ENCODE data around the gene CARD11.
A peak's percentile ranks its signal among the peaks of the same experiment; 100 is the strongest.

The CARD11 gene

GRCh38 chr7:3043544-3044371 lies at the start of gene CARD11:
Gene CARD11 (minus strand): TSS chr7:3043867. CDS start chr7:2958506, 85,361 bp downstream.
- peak in 2 of 3 experiments; percentile 22 to 58 for DNase-seq (ENCODE audit: low read depth in 3 of 3)

GRCh38 chr7:3092468-3092867 lies 48.8 kb upstream of the CARD11 start:
- peak; percentile 40 to 69 (median 43) for DNase-seq (ENCODE audit: low read depth in 3 of 3)

GRCh38 chr7:3091631-3092030 lies 48.0 kb upstream of the CARD11 start:
- no peak for DNase-seq (ENCODE audit: low read depth in 3 of 3)

GRCh38 chr7:3089493-3089892 lies 45.8 kb upstream of the CARD11 start:
- DNase-seq (ENCODE audit: low read depth in 3 of 3): no peak

GRCh38 chr7:3087243-3087755 lies 43.6 kb upstream of the CARD11 start:
- no peak for DNase-seq (ENCODE audit: low read depth in 3 of 3)

DNA sequence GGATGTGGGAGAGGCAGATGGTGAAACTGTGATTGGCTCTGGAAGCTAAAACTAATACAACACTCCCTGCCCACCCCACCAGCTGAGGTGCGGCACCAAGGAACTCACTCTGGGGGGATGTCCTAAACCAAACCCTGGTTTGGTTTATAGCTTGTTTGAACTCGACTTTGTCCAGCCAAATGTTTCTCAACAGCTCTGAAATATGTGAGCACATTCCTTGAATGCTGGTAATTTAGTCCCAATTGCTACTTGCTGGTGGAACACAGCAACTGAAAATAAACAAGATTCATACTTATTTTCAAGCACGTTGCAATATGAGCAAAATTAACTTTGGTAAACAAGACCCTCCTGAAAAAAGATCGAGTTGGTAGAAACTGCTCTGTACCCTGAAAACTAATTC lies 39.7 kb upstream of the CARD11 start:
- DNase-seq (ENCODE audit: low read depth in 3 of 3): no peak

DNA sequence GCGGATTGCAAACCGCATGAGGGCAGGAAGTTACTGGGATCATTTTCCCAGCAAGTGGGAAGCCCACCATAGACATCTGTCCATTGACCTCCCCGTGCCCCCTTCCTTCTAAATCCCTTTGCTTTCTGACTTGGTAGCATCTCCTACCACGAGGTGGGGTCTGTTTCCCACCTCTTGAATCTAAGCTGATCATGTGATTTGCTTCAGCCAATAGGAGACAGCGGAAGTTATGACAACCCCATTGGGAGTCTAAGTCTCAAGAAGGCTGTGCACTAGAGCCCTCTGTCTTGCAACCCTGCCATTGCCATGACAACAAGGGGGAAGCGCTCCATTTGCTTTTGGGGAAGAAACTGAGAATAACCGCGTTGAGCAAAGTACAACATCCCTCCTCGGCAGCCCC lies 39.2 kb upstream of the CARD11 start:
- no peak for DNase-seq (ENCODE audit: low read depth in 3 of 3)

DNA sequence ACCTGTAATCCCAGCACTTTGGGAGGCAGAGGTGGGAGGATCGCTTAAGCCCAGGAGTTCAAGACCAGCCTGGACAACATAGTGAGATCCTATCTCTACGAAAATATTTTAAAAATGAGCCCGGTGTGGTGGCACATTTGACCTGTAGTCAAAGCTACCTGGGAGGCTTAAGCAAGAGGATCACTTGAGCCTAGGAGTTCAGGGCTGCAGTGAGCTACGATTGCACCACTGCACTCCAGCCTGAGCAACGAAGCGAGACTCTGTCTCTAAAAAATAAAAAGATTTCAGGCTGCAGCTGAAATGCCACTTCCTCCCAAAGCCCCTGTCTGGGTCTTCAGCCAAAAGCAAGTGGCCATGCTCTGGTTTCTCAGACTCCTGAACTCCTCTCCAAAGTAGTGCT lies 38.7 kb upstream of the CARD11 start:
- DNase-seq (ENCODE audit: low read depth in 3 of 3): no peak

DNA sequence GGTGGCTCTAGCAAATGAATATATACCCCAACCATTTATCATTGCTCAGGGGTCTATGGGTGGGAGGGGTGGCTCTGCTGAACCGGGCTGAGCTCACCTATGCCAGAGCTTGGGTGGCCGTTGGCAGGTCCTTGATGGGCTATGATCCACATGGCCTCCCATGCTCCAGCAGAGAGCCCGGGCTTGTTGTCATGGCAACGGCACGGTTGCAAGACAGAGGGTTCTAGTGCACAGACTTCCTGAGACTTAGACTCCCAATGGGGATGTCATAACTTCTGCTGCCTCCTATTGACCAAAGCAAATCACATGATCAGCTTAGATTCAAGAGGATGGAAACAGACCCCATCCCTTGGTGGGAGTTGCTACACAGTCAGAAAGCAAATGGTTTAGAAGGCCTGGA lies 36.4 kb upstream of the CARD11 start:
- DNase-seq (ENCODE audit: low read depth in 3 of 3): no peak

GRCh38 chr7:3078514-3078913 lies 34.8 kb upstream of the CARD11 start:
- no peak for DNase-seq (ENCODE audit: low read depth in 3 of 3)

DNA sequence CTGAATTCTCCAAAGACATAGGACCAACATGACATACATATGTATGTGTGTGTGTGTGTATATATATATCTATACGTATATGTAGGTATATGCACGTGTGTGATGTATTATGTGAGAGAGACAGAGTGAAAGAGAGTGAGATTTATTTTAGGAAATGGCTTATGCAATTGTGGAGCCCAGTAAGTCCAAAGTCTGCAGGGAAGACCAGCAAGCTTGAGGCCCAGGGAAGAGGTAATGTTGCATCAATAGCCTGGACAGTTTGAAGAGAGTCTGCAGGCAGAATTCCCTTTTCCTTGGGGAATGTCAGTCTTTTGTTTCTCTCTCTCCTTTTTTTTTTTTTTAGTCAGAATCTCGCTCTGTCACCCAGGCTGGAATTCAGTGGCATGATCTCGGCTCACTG lies 33.0 kb upstream of the CARD11 start:
- no peak for DNase-seq (ENCODE audit: low read depth in 3 of 3)

GRCh38 chr7:3076163-3076562 lies 32.5 kb upstream of the CARD11 start:
- no peak for DNase-seq (ENCODE audit: low read depth in 3 of 3)

DNA sequence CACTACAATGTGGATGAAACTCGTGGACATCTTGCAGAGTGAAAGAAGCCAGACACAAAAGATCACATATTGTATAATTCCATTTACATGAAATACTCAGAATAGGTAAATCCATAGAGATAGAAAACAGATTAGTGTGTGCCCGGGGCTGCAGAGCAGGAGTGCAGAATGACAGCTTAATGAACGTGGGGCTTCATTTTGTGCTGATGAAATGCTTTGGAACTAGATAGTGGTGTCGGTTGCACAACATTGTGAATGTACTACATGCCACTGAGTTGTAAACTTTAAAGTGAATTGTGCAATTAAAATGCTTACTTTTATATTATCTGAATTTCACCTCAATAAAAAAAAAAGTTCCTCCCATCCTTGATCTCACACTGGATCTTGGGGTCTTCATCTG lies 31.8 kb upstream of the CARD11 start:
- no peak for DNase-seq (ENCODE audit: low read depth in 3 of 3)

GRCh38 chr7:3074459-3074821 lies 30.8 kb upstream of the CARD11 start:
- no peak for DNase-seq (ENCODE audit: low read depth in 3 of 3)

DNA sequence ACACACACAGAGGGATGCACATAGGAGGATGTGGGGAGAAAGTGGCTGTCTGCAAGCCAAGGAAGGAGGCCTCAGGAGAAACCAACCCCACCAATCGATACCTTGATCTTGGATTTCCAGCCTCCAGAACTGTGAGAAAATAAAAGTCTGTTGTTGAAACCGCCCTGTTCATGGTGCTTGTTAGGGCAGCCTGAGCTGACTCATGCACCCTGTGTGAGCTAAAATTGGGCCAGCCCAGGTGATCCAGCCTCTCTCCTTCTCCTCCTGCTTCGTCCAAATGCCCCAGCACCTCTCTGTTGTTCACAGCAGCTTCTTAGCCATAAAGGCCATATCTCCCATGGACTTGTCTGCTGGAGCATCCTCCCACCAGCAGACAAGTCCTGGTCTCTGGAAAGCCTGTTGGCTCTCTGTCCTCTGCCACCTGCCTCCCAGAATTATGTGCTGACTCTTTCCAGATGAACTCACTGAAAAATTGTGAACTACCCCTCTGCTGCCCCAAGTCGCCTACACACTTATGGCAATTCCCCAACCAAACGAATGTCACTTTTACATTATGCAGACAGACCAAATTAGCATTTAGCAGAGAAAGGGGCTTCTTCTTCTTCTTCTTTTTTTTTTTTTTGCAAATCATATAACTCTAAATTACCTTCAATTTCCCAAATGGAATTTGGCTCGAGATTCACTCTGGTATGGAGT lies 30.2 kb upstream of the CARD11 start:
- no peak for DNase-seq (ENCODE audit: low read depth in 3 of 3)

DNA sequence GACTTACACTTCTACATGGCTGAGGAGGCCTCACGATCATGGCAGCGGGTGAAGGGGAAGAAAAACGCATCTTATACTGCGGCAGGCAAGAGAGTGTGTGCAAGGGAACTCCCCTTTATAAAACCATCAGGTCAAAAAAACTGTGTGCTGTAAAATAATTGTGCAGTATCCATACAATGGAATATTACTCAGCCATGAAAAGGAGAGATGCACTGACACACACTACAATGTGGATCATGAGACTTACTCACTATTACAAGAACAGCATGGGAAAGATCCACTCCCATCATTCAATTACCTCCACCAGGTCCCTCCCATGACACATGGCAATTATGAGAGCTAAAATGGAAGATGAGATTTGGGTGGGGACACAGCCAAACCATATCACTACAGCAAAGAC lies 27.2 kb upstream of the CARD11 start:
- DNase-seq (ENCODE audit: low read depth in 3 of 3): no peak

DNA sequence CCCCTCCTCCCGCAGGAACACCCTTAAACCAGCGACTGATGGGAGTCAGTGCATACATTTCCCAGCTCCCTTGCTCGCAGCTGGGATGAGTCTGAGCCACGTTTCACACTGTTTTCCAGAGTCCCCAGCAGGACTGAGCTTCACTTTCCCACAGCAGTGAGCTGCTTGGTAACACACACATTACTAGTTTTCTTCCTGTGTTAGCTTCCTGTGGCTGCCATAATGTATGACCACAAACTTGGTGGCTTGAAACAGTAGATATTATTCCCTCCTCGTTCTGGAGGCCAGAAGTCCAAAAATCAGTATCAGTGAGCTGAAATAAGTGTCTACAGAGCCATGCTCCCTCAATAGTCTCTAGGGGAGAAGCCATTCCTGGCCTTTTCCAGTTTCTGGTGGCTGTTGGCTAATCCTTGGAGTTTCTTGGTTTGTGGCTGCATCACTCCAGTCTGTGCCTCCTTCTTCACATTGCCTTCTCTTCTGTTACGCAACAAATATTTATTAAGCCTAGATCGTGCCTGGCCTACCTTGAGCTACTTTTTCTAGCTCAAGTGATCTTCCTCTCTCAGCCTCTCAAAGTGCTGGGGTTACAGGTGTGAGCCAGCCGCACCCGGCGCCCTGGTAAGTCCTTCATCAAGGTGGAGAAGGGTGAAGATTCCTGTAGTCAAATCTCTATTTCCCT lies 26.2 kb upstream of the CARD11 start:
- DNase-seq (ENCODE audit: low read depth in 3 of 3): no peak

GRCh38 chr7:3068530-3068929 lies 24.9 kb upstream of the CARD11 start:
- DNase-seq (ENCODE audit: low read depth in 3 of 3): no peak

- no peak for DNase-seq (ENCODE audit: low read depth in 3 of 3)
These were observed 24.1 kb upstream of the CARD11 start for GRCh38 chr7:3067606-3068380.

GRCh38 chr7:3067193-3067592 lies 23.5 kb upstream of the CARD11 start:
- DNase-seq (ENCODE audit: low read depth in 3 of 3): no peak

GRCh38 chr7:3066506-3066905 lies 22.8 kb upstream of the CARD11 start:
- DNase-seq (ENCODE audit: low read depth in 3 of 3): no peak

GRCh38 chr7:3065724-3066143 lies 22.1 kb upstream of the CARD11 start:
- peak in 2 of 3 experiments; percentile 26 to 61 for DNase-seq (ENCODE audit: low read depth in 3 of 3)
